ENCODE results near the gene SYNDIG1.

- TF ChIP-seq CTCF (IDR thresholded peaks at IDR 0.05) = no peak
- no peak for TF ChIP-seq POLR2A (IDR thresholded peaks at IDR 0.05)
- TF ChIP-seq POLR2AphosphoS5 (IDR thresholded peaks at IDR 0.05) = no peak
Measured at GRCh38 chr20:24458436-24458835, 11.0 kb upstream of the SYNDIG1 start.

All from prostate gland (tissue), 2 donors.